Mesenteric fat pad (tissue), 1 donor: Measurements from ENCODE around the gene ARHGEF28. TPM values are rescaled to one million over a fixed set of nuclear protein-coding genes. Genes with fewer than 3 reads are reported as not detected.

Experiments
- DNase-seq: peaks from one replicate; pipeline ENCODE4 v3.0.0-alpha.2; 2020; ENCODE audit warnings: low spot score
- total RNA-seq: library from RNA; stranded (reverse); fragmentation: NEBNext Ultra II Directional; extraction: Animal tissue kit (Norgen Biotek cat#: 25700); gene quantifications from one replicate; pipeline ENCODE4 v1.2.1, GENCODE V29; 2021
- donor health status: DM: yes; HTN: yes; CAD: no.

The ARHGEF28 gene
- total RNA-seq, 1 donor from 2014 or later = 9.4 TPM

GRCh38 chr5:73691302-73692080 lies 65.5 kb downstream of the ARHGEF28 start:
- no peak for DNase-seq

GRCh38 chr5:73692166-73692640 lies 66.2 kb downstream of the ARHGEF28 start:
- DNase-seq = no peak

- DNase-seq = no peak
Observed at GRCh38 chr5:73692981-73693380, 67.0 kb downstream of the ARHGEF28 start.

GRCh38 chr5:73693573-73694061 lies 67.6 kb downstream of the ARHGEF28 start:
- DNase-seq = no peak

GRCh38 chr5:73694089-73694488 lies 68.1 kb downstream of the ARHGEF28 start:
- DNase-seq = no peak

GRCh38 chr5:73698011-73698410 lies 72.0 kb downstream of the ARHGEF28 start:
- DNase-seq = no peak

- DNase-seq = no peak
Observed at GRCh38 chr5:73701566-73701965, 75.6 kb downstream of the ARHGEF28 start.

GRCh38 chr5:73702534-73702933 lies 76.5 kb downstream of the ARHGEF28 start:
- no peak for DNase-seq

- DNase-seq = no peak
Observed at GRCh38 chr5:73702951-73703350, 77.0 kb downstream of the ARHGEF28 start.

GRCh38 chr5:73705364-73705763 lies 79.4 kb downstream of the ARHGEF28 start:
- DNase-seq = no peak

- no peak for DNase-seq
Observed at GRCh38 chr5:73706963-73707362, 81.0 kb downstream of the ARHGEF28 start.

GRCh38 chr5:73709536-73710129 lies 83.6 kb downstream of the ARHGEF28 start:
- no peak for DNase-seq

GRCh38 chr5:73716284-73716808 lies 90.3 kb downstream of the ARHGEF28 start:
- DNase-seq = no peak

GRCh38 chr5:73718762-73719161 lies 92.8 kb downstream of the ARHGEF28 start:
- DNase-seq = no peak

GRCh38 chr5:73719632-73720031 lies 93.6 kb downstream of the ARHGEF28 start:
- no peak for DNase-seq

GRCh38 chr5:73722231-73722630 lies 96.2 kb downstream of the ARHGEF28 start:
- no peak for DNase-seq

GRCh38 chr5:73726071-73726470 lies 100.1 kb downstream of the ARHGEF28 start:
- no peak for DNase-seq

- no peak for DNase-seq
Observed at GRCh38 chr5:73726606-73727231, 100.7 kb downstream of the ARHGEF28 start.

- DNase-seq = no peak
Observed at GRCh38 chr5:73727470-73727869, 101.5 kb downstream of the ARHGEF28 start.

- DNase-seq = no peak
Observed at GRCh38 chr5:73728493-73729273, 102.7 kb downstream of the ARHGEF28 start.

- DNase-seq = no peak
Observed at GRCh38 chr5:73729329-73729728, 103.3 kb downstream of the ARHGEF28 start.
